NCI-H345 treated with DMSO at 0.1 percent for 48 hours (cell line): Measurements from ENCODE around the gene STAMBPL1.
"Not testable (repeated sequence)": the region's sequence is repeated elsewhere in the genome, so short reads cannot be mapped to it uniquely, and the experiment has no call there.

Experiments
- DNase-seq: peaks from one replicate; lab custom pipeline; 2025; ENCODE audit not compliant: unreplicated experiment; lab: John Stamatoyannopoulos, UW

The STAMBPL1 gene

DNA sequence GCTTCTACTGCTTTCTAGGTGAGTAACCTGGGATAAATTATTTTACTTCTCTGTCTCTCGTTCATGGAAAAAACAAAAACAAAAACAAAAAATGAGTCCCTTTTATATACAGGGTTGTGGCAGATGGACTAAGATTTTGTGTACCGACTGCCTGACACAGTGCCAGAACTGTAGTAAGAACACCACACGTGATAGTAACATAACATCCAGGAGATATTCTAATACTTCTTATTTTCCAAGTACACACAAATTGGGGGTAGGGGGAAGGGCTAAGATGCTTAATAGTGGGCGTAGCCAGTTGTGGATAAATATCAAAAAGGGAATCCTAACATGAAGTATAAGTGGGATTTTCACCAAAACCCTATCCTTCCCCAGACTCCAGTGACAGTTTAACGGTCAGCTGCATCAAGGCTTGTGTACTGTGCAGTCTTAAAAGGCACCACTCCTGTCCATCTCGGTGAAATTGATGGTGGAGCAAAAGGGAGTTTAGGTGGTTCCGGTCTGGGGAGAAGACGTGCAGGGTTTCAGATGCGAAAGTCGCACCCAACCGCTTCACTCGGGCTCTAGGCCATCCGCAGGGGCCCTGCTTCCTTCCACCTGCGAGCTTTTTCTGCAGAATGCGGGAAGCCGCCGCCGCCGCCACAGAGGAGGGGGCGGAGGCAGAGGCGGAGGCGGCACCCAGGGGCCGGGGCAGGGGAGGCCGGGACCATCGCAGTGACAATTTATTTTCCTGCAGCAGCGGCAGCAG is at the start of gene STAMBPL1:
Gene STAMBPL1 (plus strand): TSS at position 712 of the 748 bp plus-strand sequence. CDS start 21,464 bp downstream, outside the sequence.
- DNase-seq: peak; percentile 33

DNA sequence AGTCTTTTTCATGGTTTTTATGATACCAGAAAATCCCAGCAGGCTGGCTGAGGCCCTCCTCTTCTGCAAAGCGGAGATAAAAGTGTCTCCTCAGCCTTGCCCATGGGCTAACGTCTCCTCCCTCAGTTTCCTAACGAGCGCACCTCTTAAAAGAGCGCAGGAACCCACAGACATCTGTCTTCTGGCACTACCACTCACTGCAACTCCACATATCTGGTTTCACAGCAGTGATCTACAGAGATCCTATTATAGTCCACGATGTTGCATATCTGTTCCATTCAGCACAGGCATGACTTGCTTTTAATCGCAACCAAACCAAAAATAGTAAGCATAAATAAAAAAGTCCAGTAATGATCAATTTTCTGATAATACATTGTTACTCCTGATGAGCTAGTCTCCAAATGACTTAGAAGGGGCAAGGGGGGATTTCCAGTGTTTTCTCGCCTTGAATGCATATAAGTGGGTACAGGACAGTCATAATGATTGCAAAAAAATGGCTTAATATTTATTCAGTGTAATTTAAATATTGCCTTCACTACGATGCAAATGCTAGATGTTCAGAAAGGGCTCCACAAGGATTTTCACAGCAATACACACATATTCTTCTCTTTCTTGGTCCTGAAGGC is 49.3 kb upstream of the STAMBPL1 start:
- DNase-seq: no peak

DNA sequence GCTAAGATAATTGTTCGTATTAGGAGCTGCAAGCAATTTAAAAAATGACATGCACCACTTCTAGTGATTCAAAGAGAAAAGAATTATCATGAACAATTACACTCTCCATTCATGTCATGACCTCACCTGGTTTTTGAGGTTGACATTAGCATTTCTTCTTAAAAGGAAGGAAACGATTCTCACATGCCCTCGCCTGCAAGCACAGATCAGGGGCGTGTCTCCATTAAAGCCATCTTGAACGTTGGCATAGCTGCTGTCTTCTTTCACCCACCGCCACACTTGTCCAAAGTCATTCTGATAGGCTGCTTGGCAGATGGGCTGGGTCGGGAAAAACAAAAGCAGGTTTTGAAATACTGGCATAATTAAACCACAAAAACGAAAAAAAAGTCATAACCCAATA is 48.3 kb upstream of the STAMBPL1 start:
- DNase-seq: no peak

DNA sequence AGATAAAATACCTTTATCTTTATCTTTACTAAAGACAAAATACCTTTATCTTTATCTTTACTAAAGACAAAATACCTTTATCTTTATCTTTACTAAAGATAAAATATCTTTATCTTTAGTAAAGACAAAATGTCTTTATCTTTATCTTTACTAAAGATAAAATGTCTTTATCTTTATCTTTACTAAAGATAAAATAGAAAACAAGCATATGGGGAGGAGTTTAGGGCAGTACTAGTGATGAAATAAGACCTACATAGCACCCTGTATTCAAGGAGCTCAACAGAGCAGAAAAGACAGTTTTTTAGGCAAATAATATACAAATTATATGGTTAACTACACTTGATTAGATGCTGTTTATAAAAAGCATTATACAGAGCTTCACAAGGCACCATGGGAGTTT is 47.7 kb upstream of the STAMBPL1 start:
- no peak for DNase-seq

DNA sequence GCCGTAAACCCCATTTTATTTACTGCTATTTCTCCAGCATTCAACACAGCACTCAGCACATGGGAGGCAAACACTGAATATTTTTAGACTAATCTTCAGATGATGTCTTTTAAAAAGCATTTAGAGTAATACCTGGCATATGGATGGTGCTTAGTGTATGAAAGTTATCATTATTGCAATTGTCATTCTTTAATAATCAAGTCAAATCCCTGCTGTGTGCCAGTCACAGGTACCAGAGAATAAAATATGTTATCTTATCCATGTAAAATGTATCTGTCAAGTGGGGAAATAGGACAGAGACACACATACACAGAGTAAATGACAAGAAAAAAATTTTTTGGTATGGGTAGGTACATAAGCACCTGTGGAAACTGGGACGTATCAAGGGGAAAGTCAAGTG is 46.9 kb upstream of the STAMBPL1 start:
- DNase-seq: no peak

DNA sequence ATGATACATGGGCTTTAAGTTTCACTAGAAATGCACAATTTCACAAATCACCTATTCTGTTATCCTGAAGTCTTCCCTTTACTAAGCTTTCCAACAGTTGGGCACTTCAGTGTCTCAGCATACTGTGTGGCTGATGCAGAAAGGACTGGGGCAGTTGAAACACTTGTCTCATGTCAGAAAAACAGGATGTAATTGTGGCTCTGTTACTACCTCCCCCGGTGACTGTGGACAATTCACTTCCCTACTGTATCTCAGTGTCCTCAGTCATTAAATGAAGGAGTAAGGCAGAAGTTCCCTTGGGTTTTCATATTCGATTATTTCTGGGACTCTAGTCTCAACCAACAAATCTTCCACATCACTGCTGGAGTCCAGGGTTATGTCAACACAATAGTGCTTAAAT is 46.3 kb upstream of the STAMBPL1 start:
- DNase-seq: no peak

DNA sequence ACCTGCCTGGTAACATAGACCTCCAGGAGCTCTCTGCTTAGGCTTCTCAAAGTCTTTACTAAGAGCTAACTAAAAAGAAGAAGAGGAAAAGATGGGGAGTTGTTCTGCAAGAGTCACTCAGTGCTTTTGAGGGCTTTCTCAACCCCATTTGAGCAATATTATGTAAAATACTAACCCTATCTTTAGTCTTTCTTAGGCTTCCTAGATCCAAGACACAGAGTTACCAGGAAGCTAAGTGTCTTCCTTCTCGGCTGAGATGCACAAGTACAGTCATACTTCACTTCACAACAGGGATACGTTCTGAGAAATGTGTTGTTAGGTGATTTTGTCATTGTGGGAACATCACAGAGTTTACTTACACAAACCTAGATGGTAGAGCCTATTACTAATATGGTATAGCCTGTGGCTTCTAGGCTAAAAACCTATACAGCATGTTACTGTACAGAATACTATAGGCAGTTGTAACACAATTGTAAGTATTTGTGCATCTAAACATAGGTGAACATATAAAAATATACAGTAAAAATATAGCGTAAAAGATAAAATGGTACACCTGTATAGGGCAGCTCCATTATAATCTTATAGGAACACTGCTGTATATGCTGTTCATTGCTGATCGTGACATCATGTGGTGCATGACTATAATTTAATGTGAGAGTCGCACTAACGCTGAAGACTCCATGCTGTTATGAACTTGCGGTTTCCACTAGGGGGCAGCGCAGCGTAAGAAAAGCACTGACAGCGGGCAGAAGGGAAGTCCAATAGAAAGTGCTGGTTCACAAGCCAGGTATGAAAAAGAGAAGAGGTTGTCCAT is 44.7 kb upstream of the STAMBPL1 start:
- peak; percentile 30 for DNase-seq

DNA sequence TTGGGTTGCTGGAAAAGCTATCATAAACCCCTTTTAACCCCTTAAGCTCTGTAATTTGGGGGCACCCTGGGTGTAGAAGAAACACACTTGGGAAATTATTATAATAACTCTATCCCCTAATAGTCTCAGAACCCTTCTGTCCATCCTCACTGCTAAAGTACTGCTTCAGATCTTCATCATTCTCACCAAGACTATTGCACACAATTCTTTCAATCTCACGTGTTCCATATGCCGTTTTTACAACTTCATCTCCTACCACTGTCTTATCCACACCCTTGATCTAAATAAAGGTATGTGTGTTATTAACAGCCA is 44.2 kb upstream of the STAMBPL1 start:
- no peak for DNase-seq

DNA sequence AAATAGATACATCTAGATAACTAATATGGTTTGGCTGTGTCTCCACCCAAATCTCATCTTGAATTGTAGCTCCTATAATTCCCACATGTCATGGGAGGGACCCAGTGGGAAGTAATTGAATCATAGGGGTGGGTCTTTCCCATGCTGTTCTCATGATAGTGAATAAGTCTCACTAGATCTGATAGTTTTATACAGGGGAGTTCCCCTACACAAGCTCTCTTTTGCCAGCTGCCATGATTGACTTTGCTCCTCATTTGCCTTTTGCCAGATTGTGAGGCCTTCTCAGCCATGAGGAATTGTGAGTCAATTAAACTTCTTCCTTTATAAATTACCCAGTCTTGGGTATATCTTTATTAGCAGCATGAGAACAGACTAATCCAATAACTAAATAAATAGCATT is 42.4 kb upstream of the STAMBPL1 start:
- not testable (repeated sequence) for DNase-seq

DNA sequence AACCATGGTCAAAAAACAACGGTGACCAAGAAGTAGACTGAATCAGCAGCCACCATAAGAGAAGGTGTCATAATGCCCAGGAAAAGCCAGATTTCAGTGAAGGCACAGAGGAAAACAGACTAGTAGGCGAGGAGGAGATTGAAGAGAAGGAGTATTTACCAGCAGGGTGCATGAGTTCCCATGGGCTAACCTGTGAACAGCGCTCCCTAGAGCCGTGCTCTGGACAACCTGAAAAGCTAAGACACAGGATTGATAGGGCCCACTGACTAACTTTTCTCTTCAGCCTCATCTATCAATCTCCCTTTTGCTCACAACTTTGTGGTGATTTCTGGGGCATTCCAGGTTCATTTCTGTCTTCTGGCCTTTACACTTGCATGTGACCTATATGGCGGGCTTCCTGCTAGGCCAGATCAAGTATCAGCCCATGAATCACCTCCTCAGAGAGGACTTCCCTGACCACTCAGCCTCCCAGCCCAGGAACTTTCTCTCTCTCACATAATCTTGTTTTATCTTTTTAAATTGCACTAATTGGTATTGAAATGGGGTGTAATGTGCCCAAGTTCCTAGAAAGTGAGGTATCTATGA is 41.2 kb upstream of the STAMBPL1 start:
- no peak for DNase-seq

DNA sequence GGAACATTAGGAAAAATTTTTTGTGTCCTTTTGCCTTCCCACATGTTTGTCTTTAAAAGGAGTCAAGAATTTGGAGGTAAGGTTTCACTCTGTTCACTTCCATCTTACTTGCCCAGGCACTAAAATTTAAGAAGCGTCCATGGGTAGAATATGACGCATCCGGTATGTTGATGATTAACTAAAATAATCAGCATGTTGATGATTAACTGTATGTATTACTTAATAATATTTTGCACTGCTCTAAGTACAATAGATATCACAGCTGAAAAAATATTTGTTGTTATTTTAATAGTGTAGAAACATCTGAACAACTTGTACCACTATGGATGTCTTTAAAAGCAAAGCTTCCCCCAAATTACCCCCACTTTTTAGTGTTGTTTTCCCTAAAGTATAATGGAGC is 39.9 kb upstream of the STAMBPL1 start:
- no peak for DNase-seq

DNA sequence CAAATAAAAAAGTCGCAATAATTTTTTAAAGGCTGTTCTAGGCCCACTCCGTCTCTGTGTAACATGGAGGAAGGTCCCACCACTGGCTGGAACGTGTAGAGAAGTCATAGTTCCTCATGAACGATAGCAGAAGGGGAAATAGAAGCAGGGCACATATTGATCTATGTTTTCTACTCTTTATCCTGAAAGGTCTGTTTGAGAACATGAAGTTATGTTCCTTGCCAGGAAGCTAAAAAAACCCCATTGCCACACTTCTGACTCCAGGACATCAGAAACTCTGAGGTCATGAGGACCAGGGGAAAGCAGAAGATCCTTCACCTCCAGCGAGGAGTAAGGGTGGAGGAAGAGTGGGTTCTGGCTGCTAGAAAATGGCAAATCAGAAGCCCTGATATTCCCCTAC is 39.2 kb upstream of the STAMBPL1 start:
- no peak for DNase-seq

DNA sequence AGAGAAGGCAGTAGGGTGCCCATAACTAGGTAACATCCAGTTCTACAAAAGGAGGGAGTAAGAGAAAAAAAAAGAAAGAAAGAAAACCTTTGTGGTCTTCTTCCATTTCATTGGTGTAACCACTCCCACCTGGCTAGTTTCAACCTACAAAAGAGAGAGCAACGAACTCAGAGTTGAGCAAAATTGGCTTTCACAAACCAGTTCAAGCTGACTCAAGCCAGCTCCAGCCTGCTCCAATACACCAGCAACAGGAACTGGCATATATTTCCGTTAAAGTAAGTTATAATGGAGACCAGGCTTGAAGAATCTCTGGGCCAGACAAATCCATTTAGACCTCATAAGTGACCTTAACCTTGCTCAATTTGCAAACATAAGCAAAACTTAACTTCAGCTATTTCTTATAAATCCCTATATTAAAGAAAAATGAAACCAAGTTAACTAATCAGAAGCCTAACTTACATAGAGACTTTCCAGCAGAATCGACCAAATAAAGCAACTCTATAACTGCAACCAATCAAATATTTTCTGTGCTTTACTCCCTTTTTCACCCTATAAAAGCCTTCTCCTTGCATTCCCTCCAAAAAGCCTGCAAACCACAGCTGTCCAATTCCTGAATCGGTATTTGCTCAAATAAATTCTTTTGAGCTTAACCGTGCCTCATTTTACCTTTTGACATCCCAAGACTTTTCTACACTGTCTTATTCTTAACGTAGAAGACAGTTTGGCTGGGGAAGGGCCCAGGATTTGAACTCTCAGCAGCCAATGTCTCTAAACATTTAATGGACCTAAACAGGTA is 38.5 kb upstream of the STAMBPL1 start:
- no peak for DNase-seq

DNA sequence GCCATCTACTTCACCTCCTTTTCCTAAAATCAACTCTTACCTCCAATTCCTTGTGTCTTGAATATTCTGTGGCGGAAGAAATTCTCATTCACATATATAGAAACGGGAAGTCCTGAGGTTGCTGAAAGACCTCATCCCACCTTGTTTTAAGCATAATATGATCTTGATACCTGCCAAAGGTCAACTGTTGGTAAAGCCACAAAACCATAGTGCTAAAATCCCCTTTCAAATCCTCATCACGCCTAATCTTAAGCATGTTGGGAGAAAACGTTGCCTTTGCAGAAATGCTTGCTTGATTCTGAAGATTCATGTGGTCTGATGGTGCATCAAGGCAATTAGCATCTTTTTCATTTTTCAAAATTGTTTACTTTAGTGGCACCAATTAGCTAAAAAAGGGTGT is 36.9 kb upstream of the STAMBPL1 start:
- DNase-seq: no peak

DNA sequence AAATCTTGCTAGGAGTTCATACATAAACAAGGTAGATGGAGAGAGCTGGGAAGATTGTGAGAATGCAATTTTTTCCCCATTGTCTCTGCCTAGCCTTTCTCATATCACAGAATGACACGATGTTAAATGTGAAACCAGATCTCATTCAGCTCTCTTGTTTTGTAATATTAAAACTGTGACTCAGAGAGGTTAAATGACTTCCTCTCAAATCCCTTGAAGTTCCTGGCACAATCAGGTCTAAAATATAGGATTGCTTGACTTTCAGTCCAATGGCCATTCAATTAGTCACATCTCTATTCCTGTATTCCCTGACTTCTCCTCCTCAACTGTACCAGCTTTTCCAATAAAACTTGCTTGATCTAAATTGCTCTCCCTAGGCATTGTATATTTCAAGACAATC is 31.5 kb upstream of the STAMBPL1 start:
- no peak for DNase-seq

DNA sequence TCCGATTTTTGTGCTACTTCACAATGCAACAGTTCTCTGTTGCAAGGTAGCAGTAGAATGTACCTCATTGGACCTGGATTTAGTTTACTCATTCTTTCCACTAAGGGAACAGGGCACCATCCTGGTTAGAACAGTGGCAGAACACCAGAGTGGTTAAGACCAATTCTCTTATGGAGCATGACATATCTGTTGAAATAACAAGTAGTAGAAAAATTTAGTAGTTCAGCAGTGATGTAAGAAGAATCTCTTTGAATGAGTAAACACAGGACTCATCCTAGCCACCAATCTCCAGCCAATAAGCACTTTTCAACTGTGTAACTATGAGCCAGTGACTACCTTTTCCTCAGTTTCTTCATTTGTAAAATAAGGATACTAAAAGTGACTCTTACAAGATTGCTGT is 30.8 kb upstream of the STAMBPL1 start:
- DNase-seq: no peak

DNA sequence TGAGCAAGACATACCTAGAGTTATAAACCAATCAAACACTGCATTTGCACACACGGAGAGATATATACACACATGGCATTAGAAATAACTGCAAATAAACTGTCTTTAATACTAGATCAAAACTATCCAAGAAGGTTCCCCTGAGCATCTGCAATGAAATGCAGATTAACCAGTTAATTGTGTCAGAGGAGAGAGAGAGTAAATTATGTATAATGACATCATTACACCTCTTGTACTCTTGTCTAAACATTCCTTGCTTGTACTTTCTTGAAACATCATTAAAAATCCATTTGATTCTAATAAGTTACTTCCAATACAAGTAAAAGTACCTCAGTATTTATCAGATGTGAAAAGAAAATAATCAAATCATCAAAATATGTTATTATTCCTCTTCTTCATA is 29.3 kb upstream of the STAMBPL1 start:
- DNase-seq: no peak

DNA sequence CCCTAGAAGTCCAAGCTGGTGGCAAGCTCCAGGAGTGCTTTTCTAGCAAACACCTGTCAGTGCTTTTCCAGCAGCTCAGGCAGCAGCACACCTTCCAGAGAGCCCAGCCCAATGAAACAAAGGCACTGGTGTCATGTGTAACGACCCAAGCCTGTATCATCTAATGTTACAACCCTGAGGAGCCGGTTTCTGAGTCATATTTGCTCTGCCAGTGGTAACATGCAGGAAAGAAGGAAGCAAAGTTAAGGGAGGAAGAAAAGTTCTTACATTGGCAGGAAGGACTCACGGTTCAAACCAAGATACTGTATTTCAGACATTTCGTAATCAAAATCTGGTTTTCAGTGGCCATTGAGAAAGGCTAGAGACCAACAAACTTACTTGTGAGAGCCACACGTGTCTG is 28.3 kb upstream of the STAMBPL1 start, which contains the start of gene ANKRD22:
Gene ANKRD22 (minus strand): TSS at position 139 of the 400 bp plus-strand sequence. CDS start 237 bp downstream, outside the sequence.
- no peak for DNase-seq

DNA sequence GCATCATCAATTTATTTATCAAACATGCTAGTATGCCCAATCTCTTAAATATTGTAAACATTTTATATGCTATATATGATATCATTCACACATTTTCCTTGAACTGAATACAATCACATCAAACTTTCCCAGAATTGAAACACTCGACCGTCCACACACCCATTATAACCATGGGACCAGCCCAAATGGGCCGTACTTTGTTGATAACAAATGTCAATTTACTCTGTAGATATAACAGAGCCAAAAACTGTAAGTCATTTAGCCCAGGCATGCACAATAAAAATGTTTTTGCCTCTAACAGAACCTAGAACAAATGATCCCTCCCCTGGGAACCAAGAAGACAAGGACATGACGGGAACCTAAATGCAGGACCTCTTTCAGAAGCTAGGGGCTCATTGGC is 27.7 kb upstream of the STAMBPL1 start:
- DNase-seq: no peak

DNA sequence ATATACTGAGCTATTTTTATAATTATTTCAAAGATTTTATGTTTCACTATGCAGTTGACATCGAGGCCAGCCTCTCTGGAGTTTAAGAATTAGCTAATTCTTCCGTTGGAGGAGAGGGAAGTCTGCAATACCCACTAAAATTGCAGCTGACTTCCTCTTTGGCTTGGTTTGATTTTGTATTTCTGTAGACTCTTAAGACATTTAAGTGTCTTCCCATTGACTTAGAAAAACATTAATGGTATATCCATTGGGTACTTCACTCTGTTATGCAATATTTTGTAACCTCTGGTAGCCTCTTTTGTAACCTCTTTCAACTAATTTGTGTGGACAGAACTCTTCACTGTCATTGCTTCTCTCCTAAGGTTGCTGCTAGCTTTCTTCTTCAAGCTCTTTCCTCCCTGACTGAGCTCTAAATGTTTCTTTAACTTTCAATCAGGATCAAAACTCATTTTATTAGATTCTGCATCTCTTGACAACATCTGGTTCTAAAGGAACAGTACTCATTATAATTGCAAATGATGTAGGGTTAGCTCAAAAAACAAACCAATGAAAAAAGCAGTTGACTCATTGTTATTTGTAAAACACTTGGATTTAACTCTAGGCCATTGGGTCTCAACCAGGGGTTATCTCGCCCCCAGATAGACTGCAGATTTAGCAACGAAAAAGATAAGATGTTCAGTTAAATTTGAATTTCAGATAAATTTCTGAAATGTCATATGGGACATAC is 26.7 kb upstream of the STAMBPL1 start:
- no peak for DNase-seq
